GM12801 (cell line): ENCODE data around the gene GEMIN2.

Experiments used
- CTCF ChIP-seq: IDR thresholded peaks from one replicate; pipeline ENCODE4 v1.5.1; 2011; ENCODE audit warnings: control low read depth; ENCODE audit not compliant: insufficient read length; ENCODE audit errors: extremely low read depth

GEMIN2 gene

GRCh38 chr14:39180553-39180952 lies 66.4 kb downstream of the GEMIN2 start:
- TF ChIP-seq CTCF = no peak

- TF ChIP-seq CTCF = no peak
Measured at GRCh38 chr14:39181026-39181692, 67.0 kb downstream of the GEMIN2 start.

GRCh38 chr14:39181693-39182047 lies 67.5 kb downstream of the GEMIN2 start:
- TF ChIP-seq CTCF = no peak

GRCh38 chr14:39182770-39183684 lies 68.9 kb downstream of the GEMIN2 start:
- no peak for TF ChIP-seq CTCF

GRCh38 chr14:39184628-39185255 lies 70.6 kb downstream of the GEMIN2 start:
- TF ChIP-seq CTCF = no peak

GRCh38 chr14:39185256-39186049 lies 71.3 kb downstream of the GEMIN2 start:
- TF ChIP-seq CTCF = no peak
